Adrenal gland (tissue), 5 donors: ENCODE data around the gene ZNF32.

Experiments used
- CTCF ChIP-seq, 6 experiments: fragments of 450-650 bp in 4 of 6; fragments of 200-600 bp in 2 of 6; sonication (generic) in 1 of 6; IDR thresholded peaks; 1 replicate in 5 of 6; 2 replicates in 1 of 6; pipeline versions ENCODE4 v1.5.1 to v1.8.0; 2016 to 2021; ENCODE audit warnings: antibody characterized with exemption in 6 of 6, mild to moderate bottlenecking in 2 of 6, moderate library complexity in 1 of 6
- POLR2A ChIP-seq, 2 donors: fragments of 450-650 bp; IDR thresholded peaks; one replicate each; pipeline ENCODE4 v1.6.1; 2017; ENCODE audit warnings: antibody characterized with exemption in 2 of 2, mild to moderate bottlenecking in 2 of 2, moderate library complexity in 1 of 2
- donor health status: DM: no; HTN: no; CAD: no.

- TF ChIP-seq CTCF (IDR thresholded peaks at IDR 0.05) (no peak), POLR2A (IDR thresholded peaks at IDR 0.05) (no peak)
These were observed 39.7 kb upstream of the ZNF32 start for GRCh38 chr10:43688348-43688892.
